Neural progenitor cell (in vitro differentiated cells): ENCODE results near the gene NOLC1. TPM values are rescaled to one million over a fixed set of nuclear protein-coding genes. Genes with fewer than 3 reads are reported as not detected.

Experiments
- DNase-seq: peaks from one replicate; pipeline ENCODE4 v3.0.0-alpha.2; 2016; ENCODE audit warnings: low spot score
- H2AFZ ChIP-seq: fragments of 200-600 bp; sonication (generic); replicated peaks from 2 replicates; pipeline ENCODE4 v1.6.1; 2016; ENCODE audit warnings: antibody characterized with exemption
- H3F3A ChIP-seq: fragments of 200-600 bp; sonication (generic); 2 replicates; pipeline ENCODE4 v1.6.1; 2016; ENCODE audit warnings: antibody characterized with exemption, low read depth
- H3K27ac ChIP-seq: fragments of 200-600 bp; sonication (generic); 2 replicates; pipeline ENCODE4 v1.5.1; 2016; ENCODE audit warnings: mild to moderate bottlenecking
- H3K27me3 ChIP-seq: fragments of 200-600 bp; sonication (generic); 2 replicates; pipeline ENCODE4 v1.6.1; 2016; ENCODE audit warnings: mild to moderate bottlenecking, moderate library complexity
- H3K36me3 ChIP-seq: fragments of 200-600 bp; sonication (generic); 2 replicates; pipeline ENCODE4 v1.5.1; 2016
- H3K4me1 ChIP-seq: fragments of 200-600 bp; sonication (generic); 2 replicates; pipeline ENCODE4 v1.6.1; 2016; ENCODE audit warnings: mixed run types
- H3K4me2 ChIP-seq: fragments of 200-600 bp; sonication (generic); 2 replicates; pipeline ENCODE4 v1.6.1; 2016
- H3K4me3 ChIP-seq: fragments of 200-600 bp; sonication (generic); 2 replicates; pipeline ENCODE4 v1.5.1; 2016
- H3K79me2 ChIP-seq: fragments of 200-600 bp; sonication (generic); 2 replicates; pipeline ENCODE4 v1.6.1; 2016; ENCODE audit warnings: low read depth
- H3K9ac ChIP-seq: fragments of 200-600 bp; sonication (generic); 2 replicates; pipeline ENCODE4 v1.6.1; 2016
- H3K9me3 ChIP-seq: fragments of 200-600 bp; sonication (generic); 2 replicates; pipeline ENCODE4 v1.5.1; 2016; ENCODE audit warnings: low read depth
- H4K20me1 ChIP-seq: fragments of 200-600 bp; sonication (generic); 2 replicates; pipeline ENCODE4 v1.6.1; 2016; ENCODE audit warnings: low read depth
- H3K27ac Mint-ChIP-seq: 3 replicates; pipeline ENCODE4 v1.8.0; 2021; ENCODE audit warnings: mixed read lengths
- H3K27me3 Mint-ChIP-seq: 2 replicates; pipeline ENCODE4 v1.8.0; 2022; ENCODE audit warnings: low read depth, mild to moderate bottlenecking, inconsistent platforms, moderate library complexity, mixed read lengths; ENCODE audit not compliant: insufficient read depth
- H3K36me3 Mint-ChIP-seq: 3 replicates; pipeline ENCODE4 v1.8.0; 2021; ENCODE audit warnings: mixed read lengths
- H3K4me1 Mint-ChIP-seq: 3 replicates; pipeline ENCODE4 v1.8.0; 2021; ENCODE audit warnings: mixed read lengths
- H3K4me3 Mint-ChIP-seq: 3 replicates; pipeline ENCODE4 v1.8.0; 2021; ENCODE audit warnings: mild to moderate bottlenecking, moderate library complexity, mixed read lengths
- H3K9me3 Mint-ChIP-seq: 3 replicates; pipeline ENCODE4 v1.8.0; 2020; ENCODE audit warnings: mixed read lengths
- EZH2 ChIP-seq: fragments of 200-600 bp; sonication (generic); IDR thresholded peaks from 2 replicates; pipeline ENCODE4 v1.6.1; 2017; ENCODE audit warnings: antibody characterized with exemption, mild to moderate bottlenecking, moderate library complexity
- EZH2phosphoT487 ChIP-seq: fragments of 200-600 bp; sonication (generic); IDR thresholded peaks from 2 replicates; pipeline ENCODE4 v1.6.1; 2017; ENCODE audit warnings: antibody characterized with exemption
- total RNA-seq: library from RNA; depleted of rRNA; stranded (reverse); fragments of >200 nt; gene quantifications from 2 replicates; pipeline ENCODE4 v1.2.3, GENCODE V29; 2015; ENCODE audit warnings: low replicate concordance
- TF ChIP-seq, protein P1 (sequence below): fragments of 200-600 bp; sonication (generic); IDR thresholded peaks from 2 replicates; pipeline ENCODE4 v1.5.1; 2017; ENCODE audit warnings: antibody characterized with exemption, mild to moderate bottlenecking

The NOLC1 gene
- total RNA-seq, result 74.7 and 80.6 TPM in 2 replicates

GRCh38 chr10:102151774-102152544, at the start of gene NOLC1:
TSS of gene NOLC1 (plus strand) at chr10:102152389. CDS start at chr10:102152411, 22 bp downstream.
- peak within 1 kb of the TSS; percentile 40 for H2AFZ ChIP-seq
- H3K27me3 ChIP-seq, result no peaks in the 10 kb centered on the region
- no peak for TF ChIP-seq EZH2phosphoT487
- no peak for TF ChIP-seq EZH2
- TF ChIP-seq, protein P1, sequence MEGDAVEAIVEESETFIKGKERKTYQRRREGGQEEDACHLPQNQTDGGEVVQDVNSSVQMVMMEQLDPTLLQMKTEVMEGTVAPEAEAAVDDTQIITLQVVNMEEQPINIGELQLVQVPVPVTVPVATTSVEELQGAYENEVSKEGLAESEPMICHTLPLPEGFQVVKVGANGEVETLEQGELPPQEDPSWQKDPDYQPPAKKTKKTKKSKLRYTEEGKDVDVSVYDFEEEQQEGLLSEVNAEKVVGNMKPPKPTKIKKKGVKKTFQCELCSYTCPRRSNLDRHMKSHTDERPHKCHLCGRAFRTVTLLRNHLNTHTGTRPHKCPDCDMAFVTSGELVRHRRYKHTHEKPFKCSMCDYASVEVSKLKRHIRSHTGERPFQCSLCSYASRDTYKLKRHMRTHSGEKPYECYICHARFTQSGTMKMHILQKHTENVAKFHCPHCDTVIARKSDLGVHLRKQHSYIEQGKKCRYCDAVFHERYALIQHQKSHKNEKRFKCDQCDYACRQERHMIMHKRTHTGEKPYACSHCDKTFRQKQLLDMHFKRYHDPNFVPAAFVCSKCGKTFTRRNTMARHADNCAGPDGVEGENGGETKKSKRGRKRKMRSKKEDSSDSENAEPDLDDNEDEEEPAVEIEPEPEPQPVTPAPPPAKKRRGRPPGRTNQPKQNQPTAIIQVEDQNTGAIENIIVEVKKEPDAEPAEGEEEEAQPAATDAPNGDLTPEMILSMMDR, result no peak
- peak; percentile 98 for DNase-seq
- H3K79me2 ChIP-seq, result peaks cover 48% of the 10 kb centered on the region
- peak within 1 kb of the TSS; percentile 81 for H3K9ac ChIP-seq
- Mint-ChIP-seq H3K4me3 (peak within 1 kb of the TSS; percentile 97), H3K36me3 (peaks cover 30% of the 10 kb centered on the region), H3K4me1 (peaks cover 19% of the 10 kb centered on the region), H3K9me3 (no peaks in the 10 kb centered on the region), H3K27me3 (peaks cover 4% of the 10 kb centered on the region), H3K27ac (peak within 1 kb of the TSS; percentile 84)
- H3K36me3 ChIP-seq, result no peaks in the 10 kb centered on the region
- peak within 1 kb of the TSS; percentile 88 for H3K27ac ChIP-seq
- H3K4me2 ChIP-seq, result peak within 1 kb of the TSS; percentile 89
- H3K9me3 ChIP-seq, result no peaks in the 10 kb centered on the region
- peaks cover 7% of the 10 kb centered on the region for H3K4me1 ChIP-seq
- H3F3A ChIP-seq, result peaks cover 24% of the 10 kb centered on the region
- peak within 1 kb of the TSS; percentile 74 for H3K4me3 ChIP-seq
- H4K20me1 ChIP-seq, result peaks cover 28% of the 10 kb centered on the region

DNA sequence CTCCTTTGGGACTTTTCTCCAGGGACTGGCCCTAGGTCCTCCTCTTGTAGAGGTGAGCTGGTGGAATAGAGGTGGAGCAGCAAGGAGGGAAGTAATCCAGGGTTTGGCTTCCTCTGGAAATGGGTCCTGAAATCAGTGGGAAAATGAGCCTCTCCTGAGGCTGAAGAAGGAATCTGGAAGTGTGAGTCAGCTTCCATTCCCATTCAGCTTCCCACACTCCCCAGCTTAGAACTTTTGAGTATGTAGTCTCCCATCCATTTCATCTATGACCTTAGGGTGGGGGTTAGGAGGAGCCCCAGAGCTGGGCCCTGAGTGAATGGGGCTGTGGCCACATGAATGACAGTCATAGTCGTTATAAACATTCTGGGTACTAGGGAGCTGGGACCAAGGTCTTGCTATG, 49.8 kb upstream of the NOLC1 start:
- no peaks in the 10 kb centered on the region for H3K4me1 Mint-ChIP-seq
- no peaks in the 10 kb centered on the region for H3K79me2 ChIP-seq
- no peak for DNase-seq
- TF ChIP-seq EZH2phosphoT487, result no peak
- no peak for TF ChIP-seq EZH2
- TF ChIP-seq, protein P1, result no peak
- no peaks in the 10 kb centered on the region for H3K36me3 ChIP-seq
- H3K9me3 Mint-ChIP-seq, result no peaks in the 10 kb centered on the region
- no peak overlapping the region for H2AFZ ChIP-seq
- peaks cover 8% of the 10 kb centered on the region for H4K20me1 ChIP-seq
- H3F3A ChIP-seq, result no peaks in the 10 kb centered on the region
- no peak overlapping the region for H3K4me3 Mint-ChIP-seq
- no peak overlapping the region for H3K27ac ChIP-seq
- H3K9me3 ChIP-seq, result no peaks in the 10 kb centered on the region
- H3K36me3 Mint-ChIP-seq, result peaks cover 2% of the 10 kb centered on the region
- peaks cover 3% of the 10 kb centered on the region for H3K27me3 Mint-ChIP-seq
- H3K4me3 ChIP-seq, result no peak overlapping the region
- no peak overlapping the region for H3K4me2 ChIP-seq
- H3K27me3 ChIP-seq, result no peaks in the 10 kb centered on the region
- H3K4me1 ChIP-seq, result no peaks in the 10 kb centered on the region
- no peak overlapping the region for H3K27ac Mint-ChIP-seq
- H3K9ac ChIP-seq, result no peak overlapping the region

- H3K9me3 ChIP-seq, result no peaks in the 10 kb centered on the region
- H3K4me3 ChIP-seq, result no peak overlapping the region
- H3K79me2 ChIP-seq, result peaks cover 21% of the 10 kb centered on the region
- H3K36me3 ChIP-seq, result no peaks in the 10 kb centered on the region
- H3F3A ChIP-seq, result no peaks in the 10 kb centered on the region
- H3K4me1 Mint-ChIP-seq, result peaks cover 2% of the 10 kb centered on the region
- H3K27me3 Mint-ChIP-seq, result peaks cover 10% of the 10 kb centered on the region
- peaks cover 33% of the 10 kb centered on the region for H4K20me1 ChIP-seq
- no peak overlapping the region for H2AFZ ChIP-seq
- TF ChIP-seq, protein P1, result no peak
- TF ChIP-seq EZH2phosphoT487 (no peak), EZH2 (no peak)
- H3K4me2 ChIP-seq, result no peak overlapping the region
- no peak for DNase-seq
- H3K27ac ChIP-seq, result no peak overlapping the region
- no peak overlapping the region for H3K27ac Mint-ChIP-seq
- H3K9me3 Mint-ChIP-seq, result no peaks in the 10 kb centered on the region
- peaks cover 28% of the 10 kb centered on the region for H3K36me3 Mint-ChIP-seq
- no peak overlapping the region for H3K4me3 Mint-ChIP-seq
- no peaks in the 10 kb centered on the region for H3K4me1 ChIP-seq
- no peaks in the 10 kb centered on the region for H3K27me3 ChIP-seq
- H3K9ac ChIP-seq, result no peak overlapping the region
These were observed 45.2 kb upstream of the NOLC1 start for GRCh38 chr10:102106998-102107397.
